GM11168 (cell line): ENCODE data around the gene ERI2.
"Not testable (repeated sequence)": the region's sequence is repeated elsewhere in the genome, so short reads cannot be mapped to it uniquely, and the experiment has no call there.

Source experiments
- in situ Hi-C: fragments of 300-500 bp; cut with MboI; formaldehyde crosslinking; loops from one replicate; pipeline ENCODE4 v1.12.0; 2022; ENCODE audit warnings: low sequenced_read_pairs; ENCODE audit not compliant: unreplicated experiment

The ERI2 gene

GRCh38 chr16:20767577-20767976 is 38.7 kb downstream of the ERI2 start:
- in situ Hi-C loops, result no loop called here

- in situ Hi-C loops, result no loop called here
Measured at GRCh38 chr16:20766294-20766693, 40.0 kb downstream of the ERI2 start.

GRCh38 chr16:20765732-20766131 is 40.5 kb downstream of the ERI2 start:
- in situ Hi-C loops, result no loop called here

GRCh38 chr16:20764448-20764847 is 41.8 kb downstream of the ERI2 start:
- in situ Hi-C loops, result not testable (repeated sequence)

GRCh38 chr16:20763461-20764232 is 42.6 kb downstream of the ERI2 start, which contains the start of gene ACSM3:
Gene ACSM3, plus strand, starts transcription at chr16:20764014. Its CDS starts 6,021 bp downstream, at chr16:20770035.
- in situ Hi-C loops, result no loop called here

- in situ Hi-C loops, result no loop called here
Measured at GRCh38 chr16:20762404-20763123, 43.7 kb downstream of the ERI2 start.

- in situ Hi-C loops, result no loop called here
Measured at GRCh38 chr16:20761175-20761574, 45.1 kb downstream of the ERI2 start.

GRCh38 chr16:20760346-20760745 is 45.9 kb downstream of the ERI2 start:
- in situ Hi-C loops, result no loop called here

GRCh38 chr16:20755799-20756198 is 50.5 kb downstream of the ERI2 start:
- in situ Hi-C loops, result not testable (repeated sequence)

- in situ Hi-C loops, result no loop called here
Measured at GRCh38 chr16:20755238-20755637, 51.0 kb downstream of the ERI2 start.

- in situ Hi-C loops, result no loop called here
Measured at GRCh38 chr16:20753727-20754126, 52.5 kb downstream of the ERI2 start.

- in situ Hi-C loops, result no loop called here
Measured at GRCh38 chr16:20750558-20750957, 55.7 kb downstream of the ERI2 start.

GRCh38 chr16:20749474-20749873 is 56.8 kb downstream of the ERI2 start:
- in situ Hi-C loops, result no loop called here

GRCh38 chr16:20747030-20747816 is 59.0 kb downstream of the ERI2 start:
- in situ Hi-C loops, result no loop called here

GRCh38 chr16:20746461-20746860 is 59.8 kb downstream of the ERI2 start:
- in situ Hi-C loops, result no loop called here
